Esophagus squamous epithelium (tissue), 4 donors: ENCODE results near the gene TRMT6.

Experiments used
- POLR2A ChIP-seq, 4 donors: fragments of 450-650 bp; IDR thresholded peaks; one replicate each; pipeline ENCODE4 v1.6.1; 2017; ENCODE audit warnings: antibody characterized with exemption in 4 of 4, mild to moderate bottlenecking in 4 of 4, moderate library complexity in 3 of 4
- TF ChIP-seq, protein P1 (sequence below), 6 experiments: fragments of 450-650 bp in 4 of 6; fragments of 200-600 bp in 2 of 6; sonication (generic) in 2 of 6; IDR thresholded peaks; one replicate each; pipeline ENCODE4 v1.5.1; 2016 to 2019; ENCODE audit warnings: antibody characterized with exemption in 6 of 6, mild to moderate bottlenecking in 4 of 6, moderate library complexity in 4 of 6

DNA sequence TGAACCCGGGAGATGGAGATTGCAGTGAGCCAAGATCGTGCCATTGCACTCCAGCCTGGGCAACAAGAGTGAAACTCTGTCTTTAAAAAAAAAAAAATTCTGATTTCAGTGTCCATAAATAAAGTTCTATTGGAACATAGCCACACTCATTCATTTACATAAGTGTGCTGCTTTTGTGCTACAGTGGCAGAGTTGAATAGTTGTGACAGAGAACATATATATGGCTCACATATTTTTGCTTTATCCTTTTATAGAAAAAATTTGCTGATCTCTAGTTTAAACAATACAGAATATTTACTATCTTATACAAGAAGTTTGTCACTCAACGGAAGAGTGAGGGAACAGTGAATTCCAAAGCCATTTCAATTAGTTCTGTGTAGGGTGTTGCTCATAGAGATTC is 18.1 kb upstream of the TRMT6 start:
- TF ChIP-seq, protein P1, sequence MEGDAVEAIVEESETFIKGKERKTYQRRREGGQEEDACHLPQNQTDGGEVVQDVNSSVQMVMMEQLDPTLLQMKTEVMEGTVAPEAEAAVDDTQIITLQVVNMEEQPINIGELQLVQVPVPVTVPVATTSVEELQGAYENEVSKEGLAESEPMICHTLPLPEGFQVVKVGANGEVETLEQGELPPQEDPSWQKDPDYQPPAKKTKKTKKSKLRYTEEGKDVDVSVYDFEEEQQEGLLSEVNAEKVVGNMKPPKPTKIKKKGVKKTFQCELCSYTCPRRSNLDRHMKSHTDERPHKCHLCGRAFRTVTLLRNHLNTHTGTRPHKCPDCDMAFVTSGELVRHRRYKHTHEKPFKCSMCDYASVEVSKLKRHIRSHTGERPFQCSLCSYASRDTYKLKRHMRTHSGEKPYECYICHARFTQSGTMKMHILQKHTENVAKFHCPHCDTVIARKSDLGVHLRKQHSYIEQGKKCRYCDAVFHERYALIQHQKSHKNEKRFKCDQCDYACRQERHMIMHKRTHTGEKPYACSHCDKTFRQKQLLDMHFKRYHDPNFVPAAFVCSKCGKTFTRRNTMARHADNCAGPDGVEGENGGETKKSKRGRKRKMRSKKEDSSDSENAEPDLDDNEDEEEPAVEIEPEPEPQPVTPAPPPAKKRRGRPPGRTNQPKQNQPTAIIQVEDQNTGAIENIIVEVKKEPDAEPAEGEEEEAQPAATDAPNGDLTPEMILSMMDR (IDR thresholded peaks at IDR 0.05), result no peak
- no peak for TF ChIP-seq POLR2A (IDR thresholded peaks at IDR 0.05)
